Right hindlimb (tissue), 1 donor: Measurements from ENCODE around the gene ITIH3.
A peak's percentile ranks its signal among the peaks of the same experiment; 100 is the strongest.

Experiments
- DNase-seq: peaks from one replicate; pipeline ENCODE4 v3.0.0-alpha.2; 2018

ITIH3 gene

DNA sequence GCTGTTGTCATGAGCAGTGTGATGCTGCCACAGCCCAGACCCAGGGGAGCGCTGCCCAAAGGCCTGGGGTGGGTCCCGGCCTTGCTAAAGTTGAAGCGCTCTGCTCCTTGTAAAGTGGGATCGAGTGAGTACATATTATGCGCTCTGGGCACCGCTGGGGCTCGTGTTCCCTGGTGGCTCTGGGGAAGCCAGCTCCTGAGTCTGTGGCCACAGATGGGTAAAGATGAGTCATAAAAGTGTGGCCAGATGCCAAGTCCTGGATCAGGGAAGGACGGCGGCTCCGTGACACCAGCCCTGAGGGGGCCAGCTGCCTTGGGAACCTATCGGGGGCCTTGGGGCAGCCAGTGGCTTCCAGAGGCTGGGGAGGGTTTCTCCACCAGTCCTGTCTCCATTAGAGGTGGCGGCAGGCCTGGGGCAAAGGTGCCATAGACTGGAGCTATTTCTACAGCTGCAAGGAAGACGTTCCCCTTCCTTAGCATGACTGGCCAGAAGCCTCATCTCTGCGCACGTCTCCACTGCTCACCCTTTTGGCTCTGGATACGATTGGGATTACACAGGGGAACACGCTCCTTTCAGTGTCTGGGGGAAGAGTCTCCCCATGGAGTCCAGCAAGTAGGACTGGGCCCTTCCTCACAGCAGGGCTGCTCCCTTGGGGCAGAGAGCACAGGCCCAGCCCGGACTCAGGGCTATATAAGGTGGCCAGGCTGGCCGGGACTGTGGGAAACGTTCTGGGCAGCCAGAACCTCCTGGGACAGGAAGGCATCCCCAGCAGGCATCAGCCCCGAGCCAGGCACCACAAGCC is 37.1 kb downstream of the ITIH3 start:
- peak; percentile 52 for DNase-seq

DNA sequence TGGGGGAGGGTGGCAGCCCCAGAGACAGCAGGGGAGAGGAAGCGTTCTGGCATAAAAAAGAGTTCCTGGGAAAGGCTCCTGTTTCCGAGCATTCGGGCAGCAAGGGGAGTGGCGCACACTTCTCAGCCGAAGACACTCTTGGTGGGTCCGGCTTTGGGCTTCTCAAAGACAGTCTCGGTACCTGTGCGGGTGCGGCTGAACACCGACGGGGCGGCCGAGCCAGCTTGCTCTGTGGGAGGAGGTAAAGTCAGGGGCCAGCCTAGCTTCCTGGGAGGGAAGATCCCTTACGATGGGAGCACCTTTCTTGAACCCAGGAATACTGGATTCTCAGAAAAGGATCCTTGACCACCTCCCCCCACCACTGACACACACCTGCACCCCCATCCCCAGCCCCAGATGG is 38.6 kb downstream of the ITIH3 start:
- DNase-seq = no peak

DNA sequence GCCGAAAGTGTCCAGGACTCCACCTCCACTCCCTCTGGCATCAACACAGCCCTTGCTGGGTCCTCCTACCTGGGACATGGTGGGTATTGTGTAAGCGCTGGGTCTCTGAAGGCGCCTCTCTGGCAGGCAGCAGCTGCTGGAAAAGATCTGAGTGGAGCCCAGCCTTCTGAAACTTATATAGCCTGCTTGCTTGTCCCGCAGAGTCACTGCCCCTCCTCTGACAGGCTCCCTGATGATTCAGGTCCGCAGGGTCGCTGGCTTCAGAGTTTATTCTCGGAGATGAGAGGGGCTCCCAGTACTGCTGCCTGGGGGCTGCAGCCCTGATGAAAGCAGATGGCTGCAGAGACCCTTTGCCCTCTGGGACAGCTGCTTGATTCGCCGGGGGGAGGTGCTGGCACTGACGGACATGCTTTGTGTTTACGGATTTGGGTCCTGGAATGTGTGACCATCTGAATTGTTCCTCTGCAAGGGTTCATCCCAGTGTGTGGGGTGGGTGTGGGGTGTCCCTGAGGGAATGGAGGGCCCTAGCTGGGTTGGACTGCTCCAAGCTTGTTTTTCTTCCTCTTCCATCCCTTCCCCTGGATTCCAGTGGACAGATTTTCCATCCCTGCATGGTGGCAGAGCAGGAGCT is 40.4 kb downstream of the ITIH3 start, which contains the start of gene MUSTN1:
Gene MUSTN1 (minus strand): TSS at position 149 of the 631 bp plus-strand sequence. CDS start 71 bp downstream, at position 78.
- peak; percentile 80 for DNase-seq

DNA sequence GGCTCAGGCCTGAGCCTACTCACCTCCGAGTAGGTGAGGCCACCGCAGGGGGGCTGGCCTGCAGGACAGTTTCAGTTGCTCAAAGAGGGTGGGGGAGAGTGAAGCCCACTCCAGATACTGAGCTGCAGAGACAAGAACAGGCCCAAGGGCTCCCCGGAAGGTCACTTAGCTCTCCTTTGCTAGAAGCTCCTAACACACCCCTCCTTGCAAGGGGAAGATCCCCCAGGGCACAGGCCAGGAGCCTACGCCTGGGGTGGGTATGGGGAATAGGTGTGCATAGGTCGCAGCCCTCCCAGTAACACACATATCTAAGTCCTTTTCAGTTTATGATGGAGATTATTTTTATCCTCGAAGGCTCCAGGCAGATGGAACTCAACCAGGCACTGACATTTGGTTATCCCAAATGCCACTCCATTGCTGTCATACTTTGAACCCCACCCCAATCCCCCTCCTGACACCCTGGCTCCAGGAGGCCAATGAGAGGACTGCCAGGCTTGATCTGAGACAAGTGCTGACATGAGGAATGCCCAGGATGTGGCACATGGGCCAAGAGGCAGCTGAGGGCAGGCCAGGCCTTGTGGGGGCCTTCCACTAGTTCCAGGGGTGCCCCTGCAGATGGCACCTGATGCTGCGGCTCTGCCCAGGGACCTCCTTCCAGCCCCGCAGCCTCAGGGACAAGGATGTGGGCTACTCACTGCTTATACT is 41.3 kb downstream of the ITIH3 start:
- DNase-seq = no peak

- DNase-seq = no peak
These were observed 41.9 kb downstream of the ITIH3 start for GRCh38 chr3:52836471-52836845.

DNA sequence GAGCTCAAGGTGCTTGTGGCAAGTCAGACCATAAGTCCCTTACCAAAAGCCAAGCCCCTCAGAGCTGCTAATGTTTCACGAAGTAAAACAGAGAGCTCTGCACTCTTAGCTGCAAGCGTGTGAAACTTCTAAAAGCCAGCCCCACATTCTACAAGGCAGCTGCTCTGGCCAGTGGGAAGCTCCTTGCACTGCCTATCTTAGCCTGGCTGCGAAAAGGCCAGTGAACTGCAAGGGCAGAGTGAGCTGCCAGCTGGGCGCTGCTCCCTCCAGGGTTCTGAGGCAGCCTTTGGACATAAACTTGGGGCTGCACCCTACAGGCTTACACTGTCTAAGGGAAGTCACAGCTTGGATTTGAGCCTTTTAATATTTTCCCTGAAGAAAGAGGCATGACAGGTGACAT is 42.4 kb downstream of the ITIH3 start:
- DNase-seq = no peak

GRCh38 chr3:52838561-52839267 is 44.1 kb downstream of the ITIH3 start:
- DNase-seq = no peak

GRCh38 chr3:52839268-52839575 is 44.6 kb downstream of the ITIH3 start:
- DNase-seq = no peak

DNA sequence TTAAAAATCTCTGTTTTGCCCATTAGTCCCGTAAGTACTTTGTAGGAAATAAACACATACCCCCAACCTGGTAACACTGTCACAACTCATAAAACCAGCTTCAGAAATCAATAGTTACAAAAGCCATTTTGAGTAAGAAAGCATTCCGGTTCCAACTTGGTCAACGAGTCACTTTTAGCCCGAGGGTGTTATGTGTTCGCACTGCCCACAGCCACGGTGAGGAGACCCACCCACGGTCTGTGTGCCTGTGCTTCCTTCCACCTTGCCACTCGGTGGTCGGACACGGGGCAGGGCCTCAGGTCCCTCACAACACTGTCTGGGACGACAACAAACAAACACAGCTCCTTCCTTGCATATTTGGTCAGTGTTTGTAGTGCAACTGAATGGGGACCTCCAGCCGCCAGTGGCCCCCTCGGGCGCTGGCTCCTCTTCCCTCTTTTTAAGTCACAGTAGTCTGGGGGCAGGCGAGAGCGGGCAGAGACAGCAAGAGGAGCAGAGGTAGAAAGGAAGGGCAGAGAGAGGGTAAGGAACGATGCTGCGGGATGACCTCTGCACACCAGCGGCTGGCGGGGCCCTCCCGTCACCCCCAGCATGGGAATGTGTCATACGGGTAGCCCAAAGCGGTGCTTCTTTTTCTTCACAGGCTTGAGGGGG is 45.4 kb downstream of the ITIH3 start:
- no peak for DNase-seq

DNA sequence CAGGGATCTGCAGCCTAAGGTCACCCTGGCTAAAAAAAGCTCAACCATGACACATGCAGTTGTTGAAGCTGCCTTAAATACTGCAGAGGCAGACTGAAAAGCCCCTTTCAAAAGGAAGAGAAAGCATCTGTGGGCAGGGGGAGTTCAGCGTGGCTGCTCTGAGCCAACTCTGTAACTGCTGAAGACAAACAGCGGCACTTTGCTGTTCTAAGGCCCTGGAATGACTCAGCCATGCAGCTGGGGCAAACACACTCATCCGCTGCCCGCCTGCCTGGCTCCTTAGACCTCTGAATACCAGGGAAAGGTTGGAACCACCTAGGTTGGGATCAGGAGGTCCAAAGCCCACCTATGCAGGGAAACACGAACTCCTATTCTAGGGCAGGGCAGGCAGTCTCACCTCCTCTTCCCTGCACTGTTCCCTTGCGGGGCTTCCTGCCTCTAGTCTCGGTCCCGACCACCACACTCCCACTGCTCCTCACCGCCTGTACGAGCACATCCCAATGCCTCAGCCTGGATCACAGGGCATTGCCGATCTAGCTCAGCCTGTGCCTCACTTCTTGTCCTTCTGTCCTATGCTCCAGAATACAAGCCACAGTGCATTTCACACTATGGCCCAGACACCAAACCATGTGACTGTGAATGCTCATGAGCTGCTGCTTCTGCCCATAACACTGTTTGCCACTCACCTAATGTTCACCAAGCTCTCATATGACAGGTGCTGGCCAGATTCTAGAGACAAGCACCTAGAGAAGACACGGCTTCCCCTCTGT is 46.8 kb downstream of the ITIH3 start:
- DNase-seq = no peak

GRCh38 chr3:52841981-52842340 is 47.4 kb downstream of the ITIH3 start:
- no peak for DNase-seq

- DNase-seq = no peak
These were observed 47.8 kb downstream of the ITIH3 start for GRCh38 chr3:52842424-52842823.

DNA sequence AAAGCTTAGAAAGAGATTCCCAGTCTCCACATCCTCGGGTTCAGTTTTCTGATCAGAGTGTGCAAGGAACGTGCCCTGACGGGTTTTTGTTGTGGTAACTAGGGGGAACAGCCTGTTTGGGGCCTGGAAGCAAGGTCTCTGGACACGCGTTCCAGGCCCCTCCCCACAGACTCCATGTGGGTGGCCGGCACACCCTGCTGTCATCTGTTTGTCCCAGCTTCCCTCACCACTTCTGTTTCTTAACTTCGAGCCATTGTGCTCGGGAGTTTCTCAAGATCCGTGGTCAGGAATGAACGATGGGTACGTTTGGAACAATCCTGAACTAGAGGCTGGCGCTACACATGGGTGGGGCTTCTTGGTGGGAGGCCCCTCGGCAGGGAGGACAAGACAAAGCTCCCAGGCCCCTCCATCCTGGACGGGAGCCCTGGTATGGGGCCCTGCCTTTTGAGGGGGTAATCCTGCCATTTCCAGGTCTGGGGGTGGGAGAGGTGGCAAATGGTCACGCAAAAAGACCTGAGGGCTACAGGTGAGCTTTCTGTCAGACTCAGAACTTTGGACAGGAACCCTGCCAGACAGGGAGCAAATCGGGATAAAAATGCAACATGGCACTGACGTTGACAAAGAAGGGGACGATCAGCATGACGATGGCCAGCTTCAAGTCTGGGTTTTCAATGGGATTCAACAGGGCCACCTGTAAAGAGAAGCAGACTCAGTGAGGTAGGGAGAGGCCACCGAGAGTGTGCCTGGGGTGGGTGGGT is 48.7 kb downstream of the ITIH3 start:
- DNase-seq = no peak

GRCh38 chr3:52843881-52844280 is 49.3 kb downstream of the ITIH3 start:
- no peak for DNase-seq

DNA sequence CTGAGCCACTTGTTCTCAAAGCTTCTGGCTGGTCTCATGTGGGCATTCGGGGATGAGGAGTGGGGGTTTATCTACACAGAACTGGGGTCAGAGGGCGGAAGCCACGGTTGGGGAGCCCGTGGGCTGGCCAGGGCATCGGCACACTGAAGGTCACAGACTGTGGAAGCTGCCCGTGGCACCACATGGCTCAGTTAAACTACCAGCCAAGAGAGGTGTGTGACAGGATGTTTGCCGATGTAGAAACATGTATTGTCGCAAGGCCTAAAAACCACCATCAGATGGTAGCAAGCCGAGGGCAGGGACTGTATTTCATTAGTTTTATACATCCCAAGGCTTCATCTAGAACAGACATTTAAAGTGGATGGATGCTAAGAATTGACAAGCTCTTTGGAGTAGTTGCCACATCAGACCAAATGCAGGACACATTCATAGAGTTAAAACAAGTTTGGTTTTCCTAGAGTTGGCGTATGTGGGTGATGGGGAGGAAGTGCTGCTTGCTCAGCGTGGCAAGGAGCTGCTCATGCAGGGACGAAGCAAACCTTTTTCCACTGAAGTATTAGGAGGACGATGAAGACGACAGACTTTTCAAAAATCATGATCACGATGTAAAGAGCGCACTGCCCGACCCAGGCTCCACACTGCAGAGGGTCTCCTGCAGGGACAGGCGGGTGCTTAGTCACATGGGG is 49.8 kb downstream of the ITIH3 start:
- DNase-seq = no peak

- no peak for DNase-seq
These were observed 50.6 kb downstream of the ITIH3 start for GRCh38 chr3:52845157-52845556.

DNA sequence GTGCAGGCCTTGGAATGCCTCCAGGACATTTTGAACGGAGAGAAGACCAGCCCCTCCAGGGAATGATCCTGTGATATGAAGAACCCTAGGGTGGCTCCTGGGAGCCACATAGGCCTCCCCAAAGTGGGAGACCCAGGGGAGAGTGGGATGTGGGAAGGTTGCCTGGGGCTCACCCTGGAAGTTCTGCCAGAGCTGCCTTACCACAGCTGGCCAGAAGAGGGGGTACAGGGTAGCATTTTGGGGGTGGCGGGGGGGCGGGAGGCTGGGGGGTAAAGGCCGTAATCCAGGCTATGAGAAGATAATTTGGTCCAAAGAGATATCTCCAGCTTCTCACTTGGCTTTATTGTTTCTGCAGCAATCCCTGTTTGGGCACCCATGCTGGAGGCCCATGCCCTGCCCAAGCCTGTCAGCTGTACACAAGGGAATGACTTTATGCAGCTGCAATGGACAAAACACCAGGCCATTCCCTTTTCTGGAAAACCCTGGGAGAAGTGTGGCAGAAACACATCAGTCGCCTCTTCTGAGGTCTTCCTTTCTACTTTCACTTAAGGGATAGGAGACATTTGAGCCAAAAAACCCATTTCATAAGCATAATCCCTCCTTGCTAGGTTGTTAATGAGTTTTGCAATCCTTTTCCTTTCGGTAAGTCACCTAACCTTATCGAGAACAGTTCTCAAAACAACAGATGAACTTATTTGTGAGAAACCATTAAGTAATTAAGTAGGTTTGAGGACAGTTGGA is 51.3 kb downstream of the ITIH3 start:
- DNase-seq = no peak

DNA sequence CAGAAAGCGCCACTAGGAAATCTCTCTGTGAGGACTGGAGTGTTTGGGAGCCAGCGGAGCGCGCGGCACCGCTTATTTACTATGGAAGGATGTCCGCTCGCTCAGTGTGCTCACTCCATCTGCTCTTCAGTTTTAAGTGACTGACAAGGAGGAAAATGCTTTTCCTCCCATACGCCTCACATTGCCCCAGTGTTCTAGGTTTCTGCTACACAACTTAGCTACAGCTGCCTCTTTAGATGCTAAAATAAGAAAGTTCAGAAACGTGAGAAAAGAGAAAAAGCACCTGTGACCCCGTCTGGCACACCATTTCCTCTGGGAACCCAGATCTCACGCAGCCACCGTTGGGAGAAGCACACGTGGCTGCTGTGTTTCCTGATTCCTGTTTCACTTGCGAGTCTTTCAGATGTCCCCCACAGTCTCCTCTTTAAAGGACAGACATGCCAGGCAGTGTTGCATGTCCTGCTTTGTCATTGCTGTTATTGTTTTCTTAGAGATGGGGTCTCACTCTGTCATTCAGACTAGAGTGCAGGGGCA is 51.9 kb downstream of the ITIH3 start:
- no peak for DNase-seq

GRCh38 chr3:52847241-52847640 is 52.6 kb downstream of the ITIH3 start:
- DNase-seq = no peak

GRCh38 chr3:52847726-52848125 is 53.1 kb downstream of the ITIH3 start:
- no peak for DNase-seq
